Coronary artery (tissue), 2 donors: ENCODE measurements around the gene SHC1.

Experiments
- DNase-seq: peaks from one replicate; pipeline ENCODE4 v3.0.0-alpha.2; 2017; ENCODE audit warnings: low spot score
- H3K27ac ChIP-seq, 2 donors: fragments of 200-600 bp; sonication (generic); one replicate each; pipeline ENCODE4 v1.5.1; 2016 to 2019
- H3K4me3 ChIP-seq: fragments of 200-600 bp; sonication (generic); 2 replicates; pipeline ENCODE4 v1.5.1; 2016; ENCODE audit warnings: mild to moderate bottlenecking, moderate library complexity
- CTCF ChIP-seq: fragments of 200-600 bp; sonication (generic); IDR thresholded peaks from one replicate; pipeline ENCODE4 v1.5.1; 2019; ENCODE audit warnings: antibody characterized with exemption

SHC1 gene

GRCh38 chr1:155002464-155003226, 32.1 kb upstream of the SHC1 start, which contains the start of gene ZBTB7B:
Gene ZBTB7B (plus strand): TSS chr1:155002802. CDS start chr1:155014661, 11,859 bp downstream.
- H3K27ac ChIP-seq: peak within 1 kb of the TSS; percentile 93 to 98
- no peak for TF ChIP-seq CTCF
- no peak for DNase-seq
- peak within 1 kb of the TSS; percentile 94 for H3K4me3 ChIP-seq

GRCh38 chr1:155001675-155002463, 31.3 kb upstream of the SHC1 start:
- H3K27ac ChIP-seq: peak overlapping the region; percentile 93 to 98
- H3K4me3 ChIP-seq: peak overlapping the region; percentile 94
- peak; percentile 100 for DNase-seq
- TF ChIP-seq CTCF: no peak

GRCh38 chr1:155001425-155001674, 30.8 kb upstream of the SHC1 start:
- Histone ChIP-seq H3K4me3 (peak overlapping the region; percentile 94), H3K27ac (peak overlapping the region; percentile 93 to 98)
- no peak for DNase-seq
- no peak for TF ChIP-seq CTCF

- DNase-seq: peak; percentile 92
- Histone ChIP-seq H3K4me3 (peak overlapping the region; percentile 94), H3K27ac (peak overlapping the region; percentile 93 to 98)
- no peak for TF ChIP-seq CTCF
These were observed 30.3 kb upstream of the SHC1 start for GRCh38 chr1:155000726-155001424.

- peak overlapping the region; percentile 93 to 98 for H3K27ac ChIP-seq
- peak; percentile 82 for DNase-seq
- peak overlapping the region; percentile 94 for H3K4me3 ChIP-seq
- no peak for TF ChIP-seq CTCF
These were observed 29.8 kb upstream of the SHC1 start for GRCh38 chr1:155000411-155000725.

- TF ChIP-seq CTCF: no peak
- Histone ChIP-seq H3K27ac (peak overlapping the region; percentile 93 to 98), H3K4me3 (peak overlapping the region; percentile 94)
- no peak for DNase-seq
These were observed 29.2 kb upstream of the SHC1 start for GRCh38 chr1:154999571-155000410.
